Upper lobe of left lung (tissue), 6 donors: ENCODE results near the gene CCR2. TPM values are rescaled to one million over a fixed set of nuclear protein-coding genes. Genes with fewer than 3 reads are reported as not detected.

Source experiments
- ATAC-seq, 2 donors: fragments of 200-7000 bp; cut with Tn5 transposase; one replicate each; pipeline ENCODE4 v1.9.1; 2022; ENCODE audit warnings: mild to moderate bottlenecking in 2 of 2, moderate library complexity in 2 of 2; ENCODE audit not compliant: low FRiP score in 2 of 2
- DNase-seq, 2 donors: peaks; one replicate each; pipeline ENCODE4 v3.0.0-alpha.2; 2019 to 2020
- H3K27ac ChIP-seq, 4 donors: fragments of 200-600 bp; sonication (generic); one replicate each; pipeline ENCODE4 v1.5.1; 2016 to 2019
- H3K27me3 ChIP-seq, 4 donors: fragments of 200-600 bp; sonication (generic); one replicate each; pipeline ENCODE4 v1.5.1; 2017 to 2019
- H3K36me3 ChIP-seq, 4 donors: fragments of 200-600 bp; sonication (generic); one replicate each; pipeline ENCODE4 v1.5.1; 2016 to 2019
- H3K4me1 ChIP-seq, 4 donors: fragments of 200-600 bp; sonication (generic); one replicate each; pipeline ENCODE4 v1.5.1; 2018 to 2019
- H3K4me3 ChIP-seq, 4 donors: fragments of 200-600 bp; sonication (generic); one replicate each; pipeline ENCODE4 v1.5.1; 2017 to 2019; ENCODE audit warnings: mild to moderate bottlenecking in 2 of 4, moderate library complexity in 1 of 4
- H3K9me3 ChIP-seq, 4 donors: fragments of 200-600 bp; sonication (generic); one replicate each; pipeline ENCODE4 v1.5.1; 2018 to 2019
- CTCF ChIP-seq, 6 experiments: fragments of 450-650 bp in 4 of 6; fragments of 200-600 bp in 2 of 6; sonication (generic) in 2 of 6; IDR thresholded peaks; one replicate each; pipeline ENCODE4 v1.5.1; 2016 to 2019; ENCODE audit warnings: antibody characterized with exemption in 6 of 6
- EP300 ChIP-seq, 4 donors: sonication (generic); formaldehyde crosslinking; IDR thresholded peaks; one replicate each; pipeline ENCODE4 v1.5.1; 2017; ENCODE audit warnings: antibody characterized with exemption in 4 of 4, control low read depth in 2 of 4
- POLR2A ChIP-seq, 4 donors: fragments of 450-650 bp; IDR thresholded peaks; one replicate each; pipeline ENCODE4 v1.5.1; 2016 to 2017; ENCODE audit warnings: antibody characterized with exemption in 4 of 4, mild to moderate bottlenecking in 2 of 4
- POLR2AphosphoS5 ChIP-seq, 2 donors: sonication (generic); formaldehyde crosslinking; IDR thresholded peaks; one replicate each; pipeline ENCODE4 v1.5.1; 2017; ENCODE audit warnings: antibody characterized with exemption in 2 of 2
- WGBS, 2 donors: methylation state at CpG; one replicate each; pipeline ENCODE4 v1.1.5; 2017 to 2018; 5-methylcytosine and 5-hydroxymethylcytosine counted together
- total RNA-seq, 6 donors: library from RNA; depleted of rRNA in 4 of 6; stranded (reverse); fragments of >200 nt in 4 of 6; gene quantifications; one replicate each; pipeline versions ENCODE4 v1.1.0 to v1.2.1, GENCODE V29; 2016 to 2021
- donor health status: DM: no; HTN: no; CAD: no; lungs with moderate emphysema.
- donor health status: DM: no; HTN: yes; CAD: no; lungs with severe emphysema.

Gene CCR2
- total RNA-seq, 6 donors from 2014 or later, result 2.1 to 27.8 (median 6.6) TPM

GRCh38 chr3:46378426-46378942 lies 24.6 kb downstream of the CCR2 start:
- Histone ChIP-seq H3K4me1 (peaks cover 31 to 37% (median 34%) of the 10 kb centered on the region in 4 donors), H3K27me3 (no peaks in the 10 kb centered on the region), H3K27ac (no peak overlapping the region), H3K9me3 (no peaks in the 10 kb centered on the region), H3K4me3 (no peak overlapping the region), H3K36me3 (no peaks in the 10 kb centered on the region)
- WGBS, 2 donors, result 49 to 54% methylated on average over 8 of the region's 8 CpGs
- no peak for TF ChIP-seq POLR2AphosphoS5 (IDR thresholded peaks at IDR 0.05)
- TF ChIP-seq CTCF (IDR thresholded peaks at IDR 0.05), result peak; percentile 58 to 66 (median 61)
- DNase-seq, result peak in 1 of 2 donors; percentile 75
- peak in 1 of 2 donors; percentile 77 for ATAC-seq

GRCh38 chr3:46380471-46381221 lies 26.7 kb downstream of the CCR2 start:
- H3K36me3 ChIP-seq, result no peaks in the 10 kb centered on the region
- H3K27me3 ChIP-seq, result no peaks in the 10 kb centered on the region
- H3K4me3 ChIP-seq, result peak overlapping the region in 1 of 4 donors; percentile 13
- WGBS, 2 donors, result 56 to 73% methylated on average over 3 to 8 of the region's 8 CpGs
- peak overlapping the region; percentile 55 to 72 (median 67) for H3K27ac ChIP-seq
- H3K9me3 ChIP-seq, result no peaks in the 10 kb centered on the region
- H3K4me1 ChIP-seq, result peaks cover 38 to 42% (median 40%) of the 10 kb centered on the region in 4 donors
- ATAC-seq (no peak), DNase-seq (peak in 1 of 2 donors; percentile 22)
- no peak for TF ChIP-seq CTCF (IDR thresholded peaks at IDR 0.05)

GRCh38 chr3:46381625-46382024 lies 27.7 kb downstream of the CCR2 start:
- WGBS, 2 donors, result 57 to 66% methylated on average over 3 of the region's 3 CpGs
- peaks cover 45 to 48% (median 47%) of the 10 kb centered on the region in 4 donors for H3K4me1 ChIP-seq
- no peak for DNase-seq

GRCh38 chr3:46383211-46383950 lies 29.5 kb downstream of the CCR2 start:
- H3K4me1 ChIP-seq, result peaks cover 44 to 50% (median 46%) of the 10 kb centered on the region in 4 donors
- DNase-seq, result peak in 1 of 2 donors; percentile 73
- H3K27ac ChIP-seq, result peak overlapping the region in 3 of 4 donors; percentile 28 to 70 (median 58)
- TF ChIP-seq CTCF (IDR thresholded peaks at IDR 0.05) (no peak), EP300 (IDR thresholded peaks at IDR 0.05) (no peak), POLR2A (IDR thresholded peaks at IDR 0.05) (no peak), POLR2AphosphoS5 (IDR thresholded peaks at IDR 0.05) (no peak)
- WGBS, 2 donors, result 32 to 33% methylated on average over 6 of the region's 6 CpGs
- no peaks in the 10 kb centered on the region for H3K9me3 ChIP-seq
- H3K36me3 ChIP-seq, result no peaks in the 10 kb centered on the region
- no peak overlapping the region for H3K4me3 ChIP-seq
- no peak for ATAC-seq
- no peaks in the 10 kb centered on the region for H3K27me3 ChIP-seq

More at GRCh38 chr3:46381625-46382024, 27.7 kb downstream of the CCR2 start:
- Histone ChIP-seq H3K9me3 (no peaks in the 10 kb centered on the region), H3K27ac (peak overlapping the region in 2 of 4 donors; percentile 55 to 72), H3K4me3 (no peak overlapping the region), H3K27me3 (no peaks in the 10 kb centered on the region), H3K36me3 (no peaks in the 10 kb centered on the region)
- ATAC-seq, result no peak
- TF ChIP-seq POLR2AphosphoS5 (IDR thresholded peaks at IDR 0.05) (no peak), POLR2A (IDR thresholded peaks at IDR 0.05) (no peak), CTCF (IDR thresholded peaks at IDR 0.05) (no peak), EP300 (IDR thresholded peaks at IDR 0.05) (no peak)
